Stimulated activated CD8-positive, alpha-beta memory T cell treated with anti-CD3 and anti-CD28 coated beads, Interleukin-2, amount 100 ng/mL, for 1 hour (primary cell): ENCODE measurements around the gene PBX1.

ENCODE experiments used
- DNase-seq, 2 donors: peaks; one replicate each; pipeline ENCODE4 v3.0.0-alpha.2; 2020; ENCODE audit warnings: low read depth in 2 of 2

Gene PBX1

GRCh38 chr1:164617377-164618201 is 58.6 kb downstream of the PBX1 start:
- no peak for DNase-seq

- DNase-seq: no peak
Observed at GRCh38 chr1:164618202-164618564, 59.2 kb downstream of the PBX1 start.

- DNase-seq: no peak
Observed at GRCh38 chr1:164619006-164619784, 60.2 kb downstream of the PBX1 start.

GRCh38 chr1:164622068-164622845 is 63.3 kb downstream of the PBX1 start:
- DNase-seq: no peak

- no peak for DNase-seq
Observed at GRCh38 chr1:164623805-164624204, 64.8 kb downstream of the PBX1 start.

GRCh38 chr1:164624400-164624799 is 65.4 kb downstream of the PBX1 start:
- DNase-seq: no peak

GRCh38 chr1:164625004-164625617 is 66.1 kb downstream of the PBX1 start:
- no peak for DNase-seq

GRCh38 chr1:164628772-164629171 is 69.8 kb downstream of the PBX1 start:
- DNase-seq: no peak

GRCh38 chr1:164629971-164630370 is 71.0 kb downstream of the PBX1 start:
- no peak for DNase-seq

- DNase-seq: no peak
Observed at GRCh38 chr1:164630626-164631396, 71.8 kb downstream of the PBX1 start.

- DNase-seq: no peak
Observed at GRCh38 chr1:164631751-164632150, 72.8 kb downstream of the PBX1 start.

GRCh38 chr1:164633997-164634396 is 75.0 kb downstream of the PBX1 start:
- no peak for DNase-seq

GRCh38 chr1:164635059-164635802 is 76.2 kb downstream of the PBX1 start:
- DNase-seq: no peak

- no peak for DNase-seq
Observed at GRCh38 chr1:164635803-164636731, 77.1 kb downstream of the PBX1 start.

GRCh38 chr1:164636757-164637156 is 77.8 kb downstream of the PBX1 start:
- DNase-seq: no peak

GRCh38 chr1:164637461-164638375 is 78.7 kb downstream of the PBX1 start:
- DNase-seq: no peak

GRCh38 chr1:164638492-164639202 is 79.7 kb downstream of the PBX1 start:
- no peak for DNase-seq
